H1 (cell line): ENCODE measurements around the gene DGKH. TPM values are rescaled to one million over a fixed set of nuclear protein-coding genes. Genes with fewer than 3 reads are reported as not detected.

ENCODE experiments used
- GABPA ChIP-seq: IDR thresholded peaks from 2 replicates; pipeline ENCODE4 v1.6.1; 2011; ENCODE audit warnings: mild to moderate bottlenecking, low read length, moderate library complexity, borderline replicate concordance; ENCODE audit not compliant: insufficient read depth
- HDAC6 ChIP-seq: IDR thresholded peaks from one replicate; pipeline ENCODE4 v1.7.1; 2012; ENCODE audit warnings: low read depth, mild to moderate bottlenecking, inconsistent platforms, low read length, moderate library complexity
- SIN3A ChIP-seq, 2 experiments: IDR thresholded peaks in 1 of 2; conservative IDR thresholded peaks in 1 of 2; 2 replicates each; pipeline ENCODE4 v1.6.1; 2011 to 2012; ENCODE audit warnings: low read length in 2 of 2, improper control_type of control experiment in 1 of 2, low read depth in 1 of 2, mild to moderate bottlenecking in 1 of 2
- SIX5 ChIP-seq: IDR thresholded peaks from 2 replicates; pipeline ENCODE4 v1.6.1; 2011; ENCODE audit warnings: mild to moderate bottlenecking, low read depth, low read length
- SP1 ChIP-seq: IDR thresholded peaks from 2 replicates; pipeline ENCODE4 v1.6.1; 2011; ENCODE audit warnings: low read depth, low read length
- SP4 ChIP-seq: IDR thresholded peaks from 2 replicates; pipeline ENCODE4 v1.6.1; 2012; ENCODE audit warnings: low read length, inconsistent platforms
- polyA plus RNA-seq, 7 experiments: library from polyadenylated mRNA; depleted of rRNA in 3 of 7; stranded (reverse) in 5 of 7; unstranded in 2 of 7; fragments of >200 nt in 5 of 7; fragments of 200-250 nt in 2 of 7; gene quantifications; 1 replicate in 5 of 7; 2 replicates in 1 of 7; 4 replicates in 1 of 7; pipeline versions ENCODE4 v1.2.1 to v1.2.3, GENCODE V29; 2011 to 2013; ENCODE audit warnings: missing spikeins in 2 of 7, mixed read lengths in 2 of 7
- total RNA-seq: library from RNA; stranded (reverse); fragmentation: NEBNext Ultra II Directional; extraction: Animal tissue kit (Norgen Biotek cat#: 25700); gene quantifications from 2 replicates; pipeline ENCODE4 v1.2.1, GENCODE V29; 2021

DGKH gene
- total and polyA plus RNA-seq, 2 of the 8 experiments (the other 6 are each of a cell fraction or from before 2014, with no cell fraction given) = 2.1 to 7.9 TPM

- TF ChIP-seq HDAC6 = no peak
- no peak for TF ChIP-seq SIN3A (conservative IDR thresholded peaks at IDR 0.05 in 1 of 2, IDR thresholded peaks at IDR 0.05 in 1 of 2; ENCODE audit: low read depth in 1 of 2, low read length in 2 of 2)
- TF ChIP-seq SIX5 = no peak
- no peak for TF ChIP-seq SP1
- no peak for TF ChIP-seq GABPA
- no peak for TF ChIP-seq SP4
- TF ChIP-seq, all 59 proteins: peak for 0
These were observed 88.1 kb downstream of the DGKH start (continued) for GRCh38 chr13:42136518-42136917.
